ENCODE data around the gene EHF.

DNA sequence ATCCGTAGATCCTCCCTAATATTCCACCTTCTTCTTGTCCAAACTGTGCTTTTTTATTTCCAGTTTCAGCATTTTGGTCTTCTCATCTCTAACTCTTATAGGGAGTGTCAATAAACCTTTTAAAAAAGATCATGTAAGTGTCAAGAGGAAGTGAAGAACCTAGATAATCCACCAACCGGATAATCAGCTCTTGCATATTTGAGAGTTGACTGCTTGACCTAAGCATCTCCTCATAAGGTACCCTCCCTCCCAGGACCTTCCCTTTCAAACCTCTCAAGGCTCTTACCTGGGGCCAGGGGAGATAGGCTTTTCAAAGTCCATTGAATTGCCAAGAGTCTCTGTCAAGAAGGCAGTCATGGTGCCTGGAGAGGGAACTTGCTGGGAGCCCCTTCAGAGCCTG, 691 bp upstream of the EHF start:
- TF ChIP-seq, protein P1, sequence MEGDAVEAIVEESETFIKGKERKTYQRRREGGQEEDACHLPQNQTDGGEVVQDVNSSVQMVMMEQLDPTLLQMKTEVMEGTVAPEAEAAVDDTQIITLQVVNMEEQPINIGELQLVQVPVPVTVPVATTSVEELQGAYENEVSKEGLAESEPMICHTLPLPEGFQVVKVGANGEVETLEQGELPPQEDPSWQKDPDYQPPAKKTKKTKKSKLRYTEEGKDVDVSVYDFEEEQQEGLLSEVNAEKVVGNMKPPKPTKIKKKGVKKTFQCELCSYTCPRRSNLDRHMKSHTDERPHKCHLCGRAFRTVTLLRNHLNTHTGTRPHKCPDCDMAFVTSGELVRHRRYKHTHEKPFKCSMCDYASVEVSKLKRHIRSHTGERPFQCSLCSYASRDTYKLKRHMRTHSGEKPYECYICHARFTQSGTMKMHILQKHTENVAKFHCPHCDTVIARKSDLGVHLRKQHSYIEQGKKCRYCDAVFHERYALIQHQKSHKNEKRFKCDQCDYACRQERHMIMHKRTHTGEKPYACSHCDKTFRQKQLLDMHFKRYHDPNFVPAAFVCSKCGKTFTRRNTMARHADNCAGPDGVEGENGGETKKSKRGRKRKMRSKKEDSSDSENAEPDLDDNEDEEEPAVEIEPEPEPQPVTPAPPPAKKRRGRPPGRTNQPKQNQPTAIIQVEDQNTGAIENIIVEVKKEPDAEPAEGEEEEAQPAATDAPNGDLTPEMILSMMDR (IDR thresholded peaks at IDR 0.05; ENCODE audit: insufficient read depth, low read length, poor library complexity, severe bottlenecking), result no peak
- TF ChIP-seq EZH2phosphoT487 (conservative IDR thresholded peaks at IDR 0.05; ENCODE audit: low read length), result no peak
